Activated naive CD4-positive, alpha-beta T cell treated with anti-CD3 and anti-CD28 coated beads, Interleukin-2, amount 50 U/mL, for 72 hours (primary cell): Measurements from ENCODE around the gene MESP2. TPM values are rescaled to one million over a fixed set of nuclear protein-coding genes. Genes with fewer than 3 reads are reported as not detected.

Experiments used
- ATAC-seq, 2 donors: fragments of 150-1000 bp; cut with Tn5 transposase; 2 replicates each; pipeline ENCODE4 v1.10.0; 2021; ENCODE audit warnings: mild to moderate bottlenecking in 2 of 2, moderate library complexity in 2 of 2
- DNase-seq, 2 donors: peaks; one replicate each; pipeline ENCODE4 v3.0.0; 2021 to 2022; ENCODE audit warnings: low spot score in 2 of 2
- H3K27ac Mint-ChIP-seq, 2 donors: one replicate each; pipeline ENCODE4 v1.8.0; 2022; ENCODE audit warnings: mild to moderate bottlenecking in 2 of 2, mixed read lengths in 2 of 2
- H3K36me3 Mint-ChIP-seq, 2 donors: one replicate each; pipeline ENCODE4 v1.8.0; 2022; ENCODE audit warnings: mixed read lengths in 2 of 2
- H3K9me3 Mint-ChIP-seq, 2 donors: one replicate each; pipeline ENCODE4 v1.8.0; 2022; ENCODE audit warnings: mixed read lengths in 2 of 2
- total RNA-seq, 2 donors: library from RNA; stranded (reverse); gene quantifications; one replicate each; pipeline ENCODE4 v1.2.3, GENCODE V29; 2022

MESP2 gene, protein sequence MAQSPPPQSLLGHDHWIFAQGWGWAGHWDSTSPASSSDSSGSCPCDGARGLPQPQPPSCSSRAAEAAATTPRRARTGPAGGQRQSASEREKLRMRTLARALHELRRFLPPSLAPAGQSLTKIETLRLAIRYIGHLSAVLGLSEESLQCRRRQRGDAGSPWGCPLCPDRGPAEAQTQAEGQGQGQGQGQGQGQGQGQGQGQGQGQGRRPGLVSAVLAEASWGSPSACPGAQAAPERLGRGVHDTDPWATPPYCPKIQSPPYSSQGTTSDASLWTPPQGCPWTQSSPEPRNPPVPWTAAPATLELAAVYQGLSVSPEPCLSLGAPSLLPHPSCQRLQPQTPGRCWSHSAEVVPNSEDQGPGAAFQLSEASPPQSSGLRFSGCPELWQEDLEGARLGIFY
- total RNA-seq: not detected

DNA sequence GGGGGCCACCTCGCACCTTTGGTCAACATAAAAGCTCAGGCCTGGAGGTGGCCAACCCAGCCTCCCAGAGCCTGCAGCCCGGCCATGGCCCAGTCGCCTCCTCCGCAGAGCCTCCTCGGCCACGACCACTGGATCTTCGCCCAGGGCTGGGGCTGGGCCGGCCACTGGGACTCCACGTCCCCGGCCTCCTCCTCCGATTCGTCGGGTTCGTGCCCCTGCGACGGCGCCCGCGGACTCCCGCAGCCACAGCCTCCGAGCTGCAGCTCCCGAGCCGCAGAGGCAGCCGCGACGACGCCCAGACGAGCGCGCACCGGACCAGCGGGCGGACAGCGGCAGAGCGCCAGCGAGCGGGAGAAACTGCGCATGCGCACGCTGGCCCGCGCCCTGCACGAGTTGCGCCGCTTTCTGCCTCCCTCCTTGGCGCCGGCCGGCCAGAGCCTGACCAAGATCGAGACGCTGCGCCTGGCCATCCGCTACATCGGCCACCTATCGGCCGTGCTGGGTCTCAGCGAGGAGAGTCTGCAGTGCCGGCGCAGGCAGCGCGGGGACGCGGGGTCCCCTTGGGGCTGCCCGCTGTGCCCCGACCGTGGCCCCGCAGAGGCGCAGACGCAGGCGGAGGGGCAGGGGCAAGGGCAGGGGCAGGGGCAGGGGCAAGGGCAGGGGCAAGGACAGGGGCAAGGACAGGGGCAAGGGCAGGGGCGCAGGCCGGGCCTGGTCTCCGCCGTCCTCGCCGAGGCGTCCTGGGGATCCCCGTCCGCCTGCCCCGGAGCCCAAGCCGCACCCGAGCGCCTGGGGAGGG, at the start of gene MESP2:
Gene MESP2, plus strand, starts transcription at position 59 of the 799 bp plus-strand sequence. Its CDS starts 26 bp downstream, at position 85.
- Mint-ChIP-seq H3K36me3 (no peaks in the 10 kb centered on the region), H3K9me3 (no peaks in the 10 kb centered on the region)

DNA sequence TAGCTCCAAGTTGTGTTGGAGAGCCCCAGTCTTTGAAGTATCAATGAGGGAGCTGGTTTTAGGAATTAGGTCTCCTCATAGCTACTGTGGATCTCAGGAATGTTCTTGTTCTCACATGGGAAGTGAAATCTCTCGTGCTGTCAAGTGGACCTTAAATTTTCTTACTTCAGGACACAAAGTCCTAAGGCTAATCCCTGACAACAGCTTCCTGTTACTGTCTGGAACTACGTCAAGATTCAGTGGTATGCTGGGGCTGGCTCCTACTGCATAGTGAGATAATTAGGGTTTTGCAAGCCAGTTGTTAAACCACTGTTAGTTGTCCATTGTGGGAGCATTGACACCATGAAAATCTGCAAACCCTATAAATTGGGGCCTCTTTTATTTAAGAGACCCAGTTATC, 47.9 kb upstream of the MESP2 start:
- no peaks in the 10 kb centered on the region for H3K9me3 Mint-ChIP-seq
- DNase-seq: no peak
- ATAC-seq: no peak
- no peak overlapping the region for H3K27ac Mint-ChIP-seq
- no peaks in the 10 kb centered on the region for H3K36me3 Mint-ChIP-seq

More for the DNA sequence above, at the start of gene MESP2:
- ATAC-seq: peak; percentile 77 to 78
- DNase-seq: peak; percentile 64 to 65
- H3K27ac Mint-ChIP-seq: no peak within 1 kb of the TSS

DNA sequence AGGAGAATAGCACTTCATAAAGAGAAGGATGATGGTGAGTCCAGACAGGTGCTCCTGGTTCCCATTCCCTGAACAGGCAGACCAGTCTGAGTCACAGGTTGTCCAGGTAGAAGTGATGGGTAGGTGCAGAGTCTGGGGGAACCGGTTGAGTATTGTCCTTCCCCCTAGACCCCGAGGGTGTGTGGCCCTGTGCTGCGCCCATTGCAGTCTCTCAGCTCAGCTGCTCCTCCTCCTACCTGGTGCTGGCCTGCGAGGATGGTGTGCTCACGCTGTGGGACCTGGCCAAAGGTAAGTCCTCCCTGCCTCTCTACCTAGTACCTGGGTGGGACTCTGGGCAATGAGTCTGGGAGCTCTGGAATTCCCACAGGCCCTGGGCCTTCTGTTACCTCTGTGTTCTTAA, 44.9 kb upstream of the MESP2 start:
- Mint-ChIP-seq H3K9me3 (no peaks in the 10 kb centered on the region), H3K36me3 (no peaks in the 10 kb centered on the region), H3K27ac (no peak overlapping the region)
- DNase-seq: no peak
- ATAC-seq: no peak

DNA sequence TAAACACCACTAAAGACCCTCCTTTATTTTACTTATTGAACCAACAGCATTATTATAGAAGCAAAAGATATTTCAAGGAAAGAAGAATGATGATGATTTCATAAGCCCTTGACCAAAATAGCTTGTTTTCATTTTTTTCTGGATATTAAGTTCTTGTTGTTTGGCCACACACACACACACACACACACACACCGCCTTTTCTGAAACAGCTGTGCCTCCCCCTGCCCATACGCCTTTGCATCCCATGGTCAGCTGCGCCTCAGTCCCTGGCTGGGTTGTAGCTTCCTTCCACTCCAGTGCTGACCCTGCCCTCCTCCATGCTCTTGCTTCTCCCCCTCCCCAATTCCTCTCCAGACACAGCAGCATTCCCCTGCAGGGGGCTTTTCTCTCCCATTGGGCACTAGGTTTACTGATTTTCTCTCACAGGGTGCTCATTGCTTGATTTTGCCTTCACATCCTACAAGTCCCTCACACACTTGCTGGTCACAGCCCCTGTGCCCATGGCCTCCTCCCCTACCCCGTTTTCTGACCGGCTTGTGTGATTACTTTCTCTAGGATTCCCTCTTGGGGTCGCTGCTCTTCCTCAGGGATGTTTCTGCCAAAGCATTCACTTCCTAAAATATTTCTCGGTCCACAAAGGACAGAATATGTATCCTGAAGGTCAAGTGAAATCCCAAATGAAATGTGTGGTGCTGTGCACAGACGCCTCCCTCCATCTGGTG, 43.5 kb upstream of the MESP2 start:
- Mint-ChIP-seq H3K36me3 (no peaks in the 10 kb centered on the region), H3K27ac (no peak overlapping the region), H3K9me3 (no peaks in the 10 kb centered on the region)
- DNase-seq (no peak), ATAC-seq (no peak)

DNA sequence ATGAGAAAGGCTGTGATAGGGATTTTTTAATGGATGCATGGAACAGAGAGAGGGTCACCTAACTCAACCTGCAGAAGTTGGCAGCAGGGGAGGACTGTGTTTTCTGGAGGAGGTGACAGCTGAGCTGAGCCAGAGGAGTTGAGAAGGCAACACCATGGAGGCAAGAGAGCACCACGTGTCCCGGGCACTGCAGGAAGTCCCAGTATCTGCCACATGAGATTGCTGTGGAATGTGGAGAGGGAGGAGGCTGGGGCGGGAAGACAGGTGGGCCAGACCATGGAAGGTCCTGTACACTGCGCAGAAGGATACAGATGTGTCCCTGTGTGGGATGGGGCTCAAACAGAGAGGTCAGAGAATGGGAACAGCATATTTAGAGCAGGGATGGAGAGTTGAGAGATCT, 40.4 kb upstream of the MESP2 start:
- no peaks in the 10 kb centered on the region for H3K36me3 Mint-ChIP-seq
- no peaks in the 10 kb centered on the region for H3K9me3 Mint-ChIP-seq
- no peak overlapping the region for H3K27ac Mint-ChIP-seq
- DNase-seq (no peak), ATAC-seq (no peak)

DNA sequence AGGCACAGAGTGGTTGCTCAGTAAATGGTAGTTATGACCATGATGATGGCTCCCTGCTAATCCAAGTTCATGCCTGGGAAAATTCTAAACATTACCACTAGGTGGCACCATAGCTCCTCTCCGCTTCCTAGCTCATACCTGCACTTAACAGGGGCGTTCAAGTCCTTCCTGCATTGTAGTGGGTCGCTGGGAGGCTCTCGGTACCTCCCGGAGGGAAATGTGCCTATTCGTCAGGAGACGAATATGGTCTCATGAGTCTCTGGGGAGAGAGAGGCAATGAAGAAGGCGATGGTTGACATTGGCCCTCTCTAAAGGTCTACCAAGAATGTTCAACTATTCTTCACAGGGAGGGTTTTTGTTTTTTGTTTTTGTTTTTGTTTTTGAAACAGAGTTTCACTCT, 36.0 kb upstream of the MESP2 start:
- DNase-seq (peak in 1 of 2 donors; percentile 66), ATAC-seq (peak; percentile 84 to 92)
- Mint-ChIP-seq H3K36me3 (no peaks in the 10 kb centered on the region), H3K9me3 (no peaks in the 10 kb centered on the region), H3K27ac (no peak overlapping the region)

DNA sequence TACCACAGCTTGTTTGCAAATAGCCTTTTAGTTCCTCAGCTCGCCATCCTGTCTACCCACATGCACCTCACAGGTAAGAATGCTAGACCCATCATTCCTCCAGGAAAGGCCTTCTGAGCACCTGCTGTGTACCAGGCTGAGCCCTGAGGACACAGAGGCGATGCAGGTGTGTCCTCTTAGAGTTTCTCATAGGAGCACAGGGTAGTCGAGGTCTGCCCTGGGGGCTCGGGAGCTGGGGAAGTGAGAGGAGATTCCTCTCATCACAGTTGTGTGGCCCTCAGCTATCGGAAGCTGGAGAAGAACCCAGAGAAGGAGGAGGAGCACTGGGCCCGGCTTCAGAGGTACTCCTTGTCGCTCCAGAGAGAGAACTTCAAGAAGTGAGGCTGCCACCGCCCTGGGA, 33.1 kb upstream of the MESP2 start:
- DNase-seq (no peak), ATAC-seq (no peak)
- H3K9me3 Mint-ChIP-seq: no peaks in the 10 kb centered on the region
- H3K36me3 Mint-ChIP-seq: no peaks in the 10 kb centered on the region
- no peak overlapping the region for H3K27ac Mint-ChIP-seq

DNA sequence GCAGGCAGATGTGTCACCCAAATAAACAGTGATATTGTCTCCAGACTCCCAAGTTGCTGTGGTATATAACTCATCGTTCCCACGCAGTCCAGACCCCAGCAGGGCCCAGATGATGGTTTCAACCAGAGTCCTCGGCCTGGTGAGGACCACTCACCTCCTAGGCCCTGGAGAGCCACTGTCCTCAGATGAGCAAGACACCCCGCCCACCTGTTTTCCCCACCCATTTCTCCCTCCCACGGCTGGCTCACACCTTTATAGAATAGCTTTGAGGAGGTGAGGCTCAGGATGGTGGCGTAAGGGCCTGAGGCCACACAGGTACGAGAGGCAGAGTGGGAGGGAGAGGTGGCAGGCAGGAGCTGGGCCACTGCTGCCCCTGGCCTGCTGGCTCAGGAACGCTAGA, 32.5 kb upstream of the MESP2 start:
- no peak for ATAC-seq
- H3K9me3 Mint-ChIP-seq: no peaks in the 10 kb centered on the region
- DNase-seq: no peak

DNA sequence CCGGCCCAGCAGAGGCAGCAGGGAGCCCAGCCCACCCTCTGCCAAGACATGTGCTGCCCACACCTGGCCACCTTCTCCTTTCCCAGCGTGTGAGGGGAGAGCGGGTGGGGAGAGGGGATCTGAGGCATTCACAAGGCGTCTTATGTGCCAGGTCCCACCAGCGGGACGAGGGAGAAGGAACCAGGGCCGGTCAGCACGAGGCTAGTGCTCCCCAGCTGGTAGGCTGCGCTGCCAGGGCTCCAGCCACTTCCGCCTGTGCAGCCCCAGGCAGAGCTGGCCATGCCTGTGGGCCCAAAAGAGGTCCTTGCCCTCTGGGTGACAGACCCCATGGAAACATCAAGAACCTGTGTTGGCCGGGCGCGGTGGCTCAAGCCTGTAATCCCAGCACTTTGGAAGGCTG, 31.0 kb upstream of the MESP2 start:
- Mint-ChIP-seq H3K27ac (peak overlapping the region; percentile 23 to 44), H3K9me3 (no peaks in the 10 kb centered on the region), H3K36me3 (peaks cover 0 to 4% of the 10 kb centered on the region in 2 donors)
- DNase-seq: no peak
- no peak for ATAC-seq

More for the DNA sequence above, 32.5 kb upstream of the MESP2 start:
- no peaks in the 10 kb centered on the region for H3K36me3 Mint-ChIP-seq
- H3K27ac Mint-ChIP-seq: no peak overlapping the region

DNA sequence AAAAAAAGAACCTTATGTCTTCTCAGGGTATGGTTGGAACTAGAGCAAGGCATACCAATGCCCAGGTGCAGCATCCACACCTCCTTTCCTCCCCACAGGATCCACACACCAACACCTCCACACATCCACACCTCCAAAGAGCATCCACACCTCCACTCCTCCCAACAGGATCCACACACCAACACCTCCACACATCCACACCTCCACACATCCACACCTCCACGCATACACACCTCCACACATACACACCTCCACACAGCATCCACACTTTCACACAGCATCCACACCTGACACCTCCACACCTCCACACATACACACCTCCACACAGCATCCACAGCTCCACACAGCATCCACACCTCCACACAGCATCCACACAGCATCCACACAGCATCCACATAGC, 30.4 kb upstream of the MESP2 start:
- Mint-ChIP-seq H3K36me3 (peaks cover 0 to 4% of the 10 kb centered on the region in 2 donors), H3K9me3 (no peaks in the 10 kb centered on the region), H3K27ac (no peak overlapping the region)
- no peak for DNase-seq
- ATAC-seq: no peak

DNA sequence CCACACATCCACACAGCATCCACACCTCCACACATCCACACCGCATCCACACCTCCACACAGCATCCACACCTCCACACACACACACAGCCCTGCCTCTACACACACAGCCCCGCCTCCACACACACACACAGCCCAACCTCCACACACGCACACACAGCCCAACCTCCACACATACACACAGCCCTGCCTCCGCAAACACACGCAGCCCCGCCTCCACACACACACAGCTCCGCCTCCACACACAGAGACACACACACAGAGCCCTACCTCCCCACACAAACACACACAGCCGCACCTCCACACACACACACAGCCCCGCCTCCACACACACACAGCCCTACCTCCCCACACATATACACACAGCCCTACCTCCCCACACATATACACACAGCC, 29.7 kb upstream of the MESP2 start:
- Mint-ChIP-seq H3K36me3 (peaks cover 0 to 4% of the 10 kb centered on the region in 2 donors), H3K9me3 (no peaks in the 10 kb centered on the region)

DNA sequence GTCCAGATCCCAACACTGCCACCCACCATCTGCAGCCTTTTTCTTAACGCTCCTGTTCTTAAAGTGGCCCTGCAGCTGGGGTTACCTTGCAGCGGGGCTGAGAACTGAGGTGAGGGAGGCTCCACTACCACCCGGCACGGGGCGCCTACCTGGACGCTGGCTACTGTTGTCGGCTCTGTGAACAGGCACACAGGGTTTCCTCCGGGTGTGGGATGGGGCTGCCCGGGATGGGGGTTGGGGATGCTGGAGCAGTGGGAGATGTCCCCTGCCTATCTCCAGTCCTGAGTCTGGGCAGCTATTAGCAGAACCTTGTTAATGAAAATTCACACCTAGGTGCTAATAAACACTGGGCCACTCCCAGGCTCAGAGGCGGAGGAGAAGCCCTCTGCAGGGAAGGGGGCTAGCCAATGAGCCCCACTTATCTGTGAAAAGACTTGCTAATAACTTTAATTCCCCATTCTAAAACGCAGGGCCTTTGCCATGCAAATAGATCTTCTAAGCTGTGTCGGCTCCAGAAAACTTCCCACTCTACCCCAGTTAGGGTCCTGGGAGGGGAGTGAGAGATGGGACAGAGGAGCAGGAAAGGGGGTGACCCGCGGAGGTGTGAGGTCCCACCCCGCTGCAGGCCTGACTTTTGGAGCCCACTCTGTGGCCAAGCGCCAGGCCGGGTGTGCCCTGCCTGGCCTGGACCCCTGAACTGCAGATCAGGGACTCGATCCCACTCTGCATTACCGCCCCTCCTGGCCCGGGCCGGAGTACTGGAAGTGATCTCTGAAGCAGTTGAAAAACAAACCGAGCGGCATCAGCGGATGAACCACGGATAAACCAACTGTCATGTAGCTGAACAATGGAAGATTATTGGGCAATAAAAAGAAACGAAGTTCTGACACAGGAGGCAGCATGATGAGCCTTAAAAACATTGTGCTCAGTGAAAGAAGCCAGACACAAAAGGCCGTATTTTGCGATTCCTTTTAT, 28.1 kb upstream of the MESP2 start:
- Mint-ChIP-seq H3K9me3 (no peaks in the 10 kb centered on the region), H3K36me3 (peaks cover 0 to 4% of the 10 kb centered on the region in 2 donors), H3K27ac (no peak overlapping the region)
- ATAC-seq (no peak), DNase-seq (no peak)

More for the DNA sequence above, 29.7 kb upstream of the MESP2 start:
- DNase-seq (no peak), ATAC-seq (no peak)
- no peak overlapping the region for H3K27ac Mint-ChIP-seq

DNA sequence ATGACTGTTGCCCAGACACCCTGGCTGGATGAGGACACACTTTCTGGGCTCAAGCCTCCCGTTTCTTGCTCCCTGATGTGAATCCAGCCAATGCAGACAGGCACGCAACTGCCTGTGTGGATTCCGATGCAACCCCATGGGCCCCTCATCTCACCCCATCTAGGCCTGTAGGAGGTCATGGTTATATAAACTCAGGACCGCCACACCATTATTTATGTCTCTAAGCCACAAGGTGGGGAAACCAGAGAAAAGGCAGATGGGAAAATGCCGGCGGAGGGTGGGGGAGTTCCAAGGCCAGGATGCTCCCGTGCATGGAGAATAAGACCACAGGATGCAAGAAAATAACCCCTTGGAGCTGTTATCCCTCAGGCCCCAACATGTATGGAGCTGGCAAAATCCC, 27.1 kb upstream of the MESP2 start:
- Mint-ChIP-seq H3K9me3 (no peaks in the 10 kb centered on the region), H3K27ac (peak overlapping the region in 1 of 2 donors; percentile 74), H3K36me3 (peaks cover 0 to 4% of the 10 kb centered on the region in 2 donors)
- no peak for DNase-seq
- ATAC-seq: no peak

DNA sequence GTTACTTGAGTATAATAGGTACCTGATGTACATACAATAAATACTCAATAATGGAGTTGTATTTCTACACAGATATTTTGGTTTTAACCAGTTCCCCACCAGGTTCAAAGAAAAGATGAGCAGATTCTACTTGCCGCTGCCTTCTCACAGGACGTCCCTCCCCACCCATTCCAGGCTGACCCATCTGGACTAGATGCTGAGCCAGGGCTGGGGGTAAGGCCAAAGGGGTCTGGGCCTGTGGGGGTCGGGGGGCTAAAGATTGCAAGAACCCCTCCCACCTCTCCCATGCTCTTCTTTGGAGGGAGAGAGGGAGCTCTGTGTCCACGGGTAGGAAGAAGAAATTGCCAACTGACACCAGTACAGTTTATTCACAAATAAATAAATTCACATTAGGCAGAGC, 26.6 kb upstream of the MESP2 start:
- Mint-ChIP-seq H3K36me3 (peaks cover 0 to 4% of the 10 kb centered on the region in 2 donors), H3K9me3 (no peaks in the 10 kb centered on the region), H3K27ac (peak overlapping the region; percentile 74 to 93)
- ATAC-seq: no peak
- no peak for DNase-seq

DNA sequence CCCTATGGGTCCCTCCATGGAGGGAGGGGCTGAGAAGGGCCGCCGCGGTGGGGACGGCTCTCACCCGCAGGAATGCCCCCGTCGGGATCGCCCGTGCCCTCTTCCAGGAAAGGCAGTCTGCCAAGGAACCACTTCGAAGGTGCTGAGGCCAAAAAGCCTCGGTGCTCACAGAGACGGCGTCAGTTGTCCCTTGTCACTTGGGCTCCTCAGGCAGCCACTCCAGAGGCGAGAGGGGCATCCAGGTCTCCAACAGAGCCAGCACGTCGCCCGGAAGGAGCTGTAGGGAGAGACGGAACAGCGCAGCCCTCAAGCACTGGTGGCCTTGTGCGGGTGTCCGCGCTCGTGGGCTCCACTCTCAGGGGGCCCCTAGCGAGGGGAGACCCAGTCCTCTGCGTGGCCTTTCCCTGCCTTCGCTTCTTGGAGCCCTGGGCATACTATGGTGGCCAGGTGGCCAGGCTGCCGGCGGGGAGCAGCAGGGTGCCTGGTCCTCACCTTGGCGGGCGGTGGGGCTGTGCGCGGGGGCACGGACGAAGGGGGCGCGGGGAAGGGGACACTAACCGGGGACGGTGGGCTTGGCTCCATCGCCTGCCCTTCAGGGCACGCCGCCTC, 26.1 kb upstream of the MESP2 start:
- Mint-ChIP-seq H3K27ac (peak overlapping the region; percentile 29 to 74), H3K9me3 (no peaks in the 10 kb centered on the region), H3K36me3 (peaks cover 0 to 4% of the 10 kb centered on the region in 2 donors)
- peak in 1 of 2 donors; percentile 15 for DNase-seq
- peak; percentile 5 to 9 for ATAC-seq
